Activated CD4-positive, CD25-positive, alpha-beta regulatory T cell treated with anti-CD3 and anti-CD28 coated beads, Interleukin-2, amount 50 U/mL, for 72 hours (primary cell): ENCODE measurements around the gene KRTAP4-7.
"Not testable (repeated sequence)": the region's sequence is repeated elsewhere in the genome, so short reads cannot be mapped to it uniquely, and the experiment has no call there.

Experiments
- DNase-seq: peaks from one replicate; pipeline ENCODE4 v3.0.0; 2021

The KRTAP4-7 gene

DNA sequence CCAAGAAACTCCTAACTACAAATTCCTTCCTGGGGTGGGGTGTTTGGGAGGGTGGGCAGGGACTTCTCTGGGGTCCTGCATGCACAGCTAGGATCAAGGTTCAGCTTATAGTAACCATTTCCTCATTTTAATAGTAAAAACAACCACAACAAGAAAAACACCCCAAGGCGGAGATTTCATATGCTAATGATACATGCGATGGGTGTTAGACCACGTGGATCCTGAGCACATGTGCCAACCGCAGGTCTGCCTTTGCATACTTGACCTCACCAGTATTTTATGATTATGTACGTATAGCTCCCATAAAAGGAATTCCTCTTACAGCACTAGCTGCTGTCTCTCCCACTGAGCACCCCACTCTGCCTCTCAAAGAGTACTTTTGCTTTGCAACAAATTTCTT, 32.3 kb downstream of the KRTAP4-7 start:
- DNase-seq, result no peak

GRCh38 chr17:41117846-41118386, 34.0 kb downstream of the KRTAP4-7 start, which contains the start of gene KRTAP4-11:
KRTAP4-11 (minus strand) TSS chr17:41118373; CDS start chr17:41118315, 58 bp downstream.
- DNase-seq, result not testable (repeated sequence)

- DNase-seq, result no peak
These were observed 34.8 kb downstream of the KRTAP4-7 start for GRCh38 chr17:41118721-41119120.

DNA sequence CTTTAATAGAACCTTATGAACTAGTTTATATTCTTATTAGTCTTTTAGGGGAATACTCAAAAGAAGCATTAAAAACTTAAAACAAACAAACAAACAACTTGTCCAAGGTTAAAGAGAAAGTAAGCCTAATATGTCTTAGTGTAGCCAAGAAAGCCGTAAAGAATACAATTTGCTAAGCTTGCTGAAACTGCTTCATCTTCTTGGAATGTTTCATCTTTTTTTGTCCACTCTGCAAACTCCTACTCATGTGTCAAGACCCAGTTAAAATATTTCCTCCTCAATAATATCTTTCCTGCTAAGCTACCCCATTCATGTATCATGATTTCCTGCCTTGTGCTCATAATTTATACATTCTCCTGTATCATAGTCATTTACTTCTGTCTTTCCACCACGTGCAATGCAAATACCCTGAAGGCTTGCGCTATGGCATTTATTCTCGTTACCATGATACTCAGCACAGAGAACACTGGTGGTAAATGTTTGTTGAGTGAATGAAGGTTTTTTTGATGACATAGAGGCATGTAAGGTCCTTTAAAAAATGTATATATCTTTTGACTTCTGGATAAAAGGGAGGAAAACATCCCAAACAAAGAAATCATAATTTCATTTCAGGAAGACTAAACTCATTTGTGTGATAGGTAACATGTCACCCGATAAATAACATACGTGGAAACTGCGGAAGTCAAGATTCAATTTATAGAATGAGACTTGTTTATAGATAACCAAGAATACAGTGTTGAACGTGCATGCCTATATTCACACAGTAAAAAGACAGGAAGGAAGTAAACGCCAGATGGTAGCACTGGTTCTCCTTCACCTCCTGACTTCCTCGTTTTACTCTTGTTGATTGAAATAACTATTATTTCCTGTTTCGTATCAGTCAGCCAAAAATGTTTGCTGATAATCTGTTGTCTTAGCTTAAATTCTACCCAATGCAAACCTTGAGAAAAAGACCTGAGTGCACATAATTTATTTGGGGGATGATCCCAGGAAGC, 36.0 kb downstream of the KRTAP4-7 start:
- not testable (repeated sequence) for DNase-seq

GRCh38 chr17:41121742-41122141, 37.8 kb downstream of the KRTAP4-7 start:
- no peak for DNase-seq

- not testable (repeated sequence) for DNase-seq
These were observed 39.5 kb downstream of the KRTAP4-7 start for GRCh38 chr17:41123292-41123990.

GRCh38 chr17:41123991-41124371, 40.0 kb downstream of the KRTAP4-7 start, which contains the start of gene KRTAP4-12:
KRTAP4-12 (minus strand) TSS chr17:41124182; CDS start chr17:41124122, 60 bp downstream.
- DNase-seq, result not testable (repeated sequence)

DNA sequence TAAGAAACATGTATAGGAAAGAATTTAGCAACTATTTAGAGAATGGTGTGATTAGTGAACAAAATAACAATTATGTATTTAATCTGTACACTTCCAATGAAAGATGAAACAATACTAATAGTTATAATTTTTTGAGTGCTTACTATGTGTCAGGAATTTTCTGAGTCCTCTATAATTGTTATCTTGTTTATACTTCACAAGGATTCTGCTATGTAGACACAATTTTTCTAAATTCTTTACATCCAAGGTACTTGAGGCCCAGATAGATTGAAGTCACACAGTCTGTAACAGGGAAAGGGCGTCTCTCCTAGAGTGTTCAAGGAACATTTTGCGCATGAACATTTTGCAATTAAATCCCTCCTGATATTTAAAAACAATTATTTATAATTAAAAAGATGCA, 41.1 kb downstream of the KRTAP4-7 start:
- DNase-seq, result no peak

DNA sequence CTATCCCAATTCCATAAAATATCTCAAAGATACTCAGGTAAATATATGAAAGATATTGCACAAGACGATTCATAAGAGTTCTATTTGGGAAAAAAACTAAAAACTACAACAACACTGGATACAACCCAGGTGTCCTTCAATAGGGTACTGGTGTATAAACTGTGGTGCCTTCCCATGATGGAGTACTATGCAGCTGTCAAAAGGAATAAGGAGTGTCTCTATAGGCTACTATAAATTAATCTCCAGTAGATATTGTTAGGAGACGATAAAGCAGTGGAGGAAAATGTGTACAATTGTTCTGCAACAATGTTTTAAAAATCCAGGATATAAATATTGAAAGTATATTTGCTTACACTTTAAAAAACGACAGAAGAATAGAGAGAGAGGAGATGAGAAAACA, 42.5 kb downstream of the KRTAP4-7 start:
- no peak for DNase-seq

DNA sequence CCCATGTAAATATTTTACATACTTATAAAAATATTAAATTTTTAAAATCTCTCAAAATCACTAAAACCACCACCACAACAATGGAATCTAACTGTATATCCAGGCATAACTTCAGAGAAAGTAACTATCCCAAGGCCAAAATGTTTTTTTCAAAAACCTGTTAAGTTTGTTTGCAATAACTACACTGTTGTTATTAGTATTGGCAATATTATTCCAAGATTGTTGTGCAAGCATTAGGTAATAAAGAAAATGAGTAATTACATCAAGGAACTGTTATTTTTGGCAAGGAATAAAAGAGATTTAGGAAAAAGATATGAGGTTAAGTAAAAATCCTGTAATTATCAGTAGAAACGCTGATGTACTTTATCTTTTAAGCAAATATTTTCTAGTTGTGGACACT, 43.4 kb downstream of the KRTAP4-7 start:
- DNase-seq, result no peak

DNA sequence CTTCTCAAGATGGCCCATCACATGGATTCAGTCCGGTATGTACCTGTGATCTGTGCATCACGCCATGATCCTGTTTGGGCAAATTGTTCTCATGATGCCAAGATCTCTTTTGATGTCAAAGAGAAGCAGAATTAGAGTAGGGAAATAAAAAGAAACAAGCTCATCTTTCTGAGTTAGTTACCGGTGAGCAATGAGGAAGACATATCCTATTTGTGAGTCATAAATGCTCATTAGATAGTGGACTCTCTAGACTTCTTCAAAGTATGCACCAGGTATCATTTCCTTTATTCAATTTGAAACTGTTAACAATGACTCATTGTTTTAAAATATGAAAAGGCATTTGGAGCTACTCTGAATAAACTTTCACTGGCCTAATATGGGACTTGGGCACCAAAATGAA, 48.0 kb downstream of the KRTAP4-7 start:
- DNase-seq, result no peak

DNA sequence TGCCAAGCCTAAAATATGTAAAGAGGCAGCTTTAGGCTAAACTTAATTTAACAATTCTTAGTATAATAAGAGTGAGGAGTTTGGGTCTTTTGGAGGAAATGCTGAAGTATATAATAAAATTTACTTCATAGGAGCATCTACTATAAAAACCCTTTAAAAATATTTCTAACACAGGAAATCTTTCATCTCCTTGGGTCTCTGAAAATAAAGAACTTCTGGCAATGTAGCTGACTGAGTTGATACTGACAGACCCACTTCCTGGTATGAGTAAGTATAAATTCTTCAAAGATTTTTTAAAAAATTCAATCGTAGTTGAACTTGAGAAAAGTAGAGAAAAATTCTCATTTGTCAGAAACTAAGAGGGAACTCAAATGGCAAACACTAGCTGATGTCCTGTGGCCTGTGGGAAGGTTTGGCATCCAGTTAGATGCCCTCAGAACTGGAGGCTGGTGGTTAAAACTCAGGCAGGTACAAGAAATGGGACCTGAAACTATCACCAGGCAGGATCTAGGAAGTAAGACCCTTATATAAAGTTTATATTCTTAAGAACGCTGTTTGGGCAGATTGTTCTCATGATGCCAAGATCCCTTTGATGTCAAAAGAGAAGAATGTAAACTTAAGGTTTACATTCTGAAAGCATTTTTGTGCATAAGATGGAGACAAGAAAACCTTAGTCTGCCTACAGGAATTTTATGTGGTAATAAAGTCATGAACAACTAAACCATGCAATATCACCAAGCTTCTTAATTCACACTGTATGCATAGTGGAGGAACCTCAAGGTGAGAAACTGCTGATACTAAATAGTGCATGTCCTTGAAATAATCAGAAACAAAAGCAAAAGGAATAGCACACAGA, 50.2 kb downstream of the KRTAP4-7 start:
- DNase-seq, result no peak
